Astrocyte of the spinal cord (primary cell): ENCODE measurements around the gene LIM2.

ENCODE experiments used
- DNase-seq: peaks from one replicate; pipeline ENCODE4 v3.0.0; 2011; ENCODE audit warnings: low read depth, low spot score
- H3K4me3 ChIP-seq: 2 replicates; pipeline ENCODE4 v1.5.1; 2011; ENCODE audit warnings: low read depth, mild to moderate bottlenecking, low read length, moderate library complexity
- CTCF ChIP-seq: IDR thresholded peaks from 2 replicates; pipeline ENCODE4 v1.5.1; 2012; ENCODE audit warnings: low read depth, mild to moderate bottlenecking, low read length, inconsistent platforms
- in situ Hi-C: cut with HindIII; loops from 2 replicates; pipeline ENCODE4 v1.10.0; 2017; ENCODE audit warnings: low sequenced_read_pairs

Gene LIM2

GRCh38 chr19:51396175-51396574, 8.4 kb upstream of the LIM2 start:
- no peak for TF ChIP-seq CTCF
- DNase-seq = no peak
- in situ Hi-C loops = no loop called here
- H3K4me3 ChIP-seq = no peak overlapping the region

- in situ Hi-C loops = no loop called here
- DNase-seq = peak; percentile 99
- peak overlapping the region; percentile 47 for H3K4me3 ChIP-seq
- no peak for TF ChIP-seq CTCF
Measured at GRCh38 chr19:51394050-51394836, 6.5 kb upstream of the LIM2 start.

- H3K4me3 ChIP-seq = no peak overlapping the region
- no peak for DNase-seq
- TF ChIP-seq CTCF = no peak
- in situ Hi-C loops = no loop called here
Measured at GRCh38 chr19:51392701-51393100, 4.9 kb upstream of the LIM2 start.

GRCh38 chr19:51391073-51391611, 3.4 kb upstream of the LIM2 start:
- in situ Hi-C loops = no loop called here
- no peak overlapping the region for H3K4me3 ChIP-seq
- no peak for TF ChIP-seq CTCF
- DNase-seq = no peak

GRCh38 chr19:51389143-51389542, 1.4 kb upstream of the LIM2 start:
- no peak overlapping the region for H3K4me3 ChIP-seq
- no peak for DNase-seq
- in situ Hi-C loops = no loop called here
- no peak for TF ChIP-seq CTCF

- H3K4me3 ChIP-seq = no peak overlapping the region
- TF ChIP-seq CTCF = no peak
- in situ Hi-C loops = no loop called here
- DNase-seq = no peak
Measured at GRCh38 chr19:51386882-51387520, 773 bp downstream of the LIM2 start.
